ENCODE data around the gene SLC22A4. TPM values are rescaled to one million over a fixed set of nuclear protein-coding genes. Genes with fewer than 3 reads are reported as not detected.

SLC22A4 gene
- total RNA-seq, 1 experiment from 2014 or later = 0.72 TPM

GRCh38 chr5:132372127-132372526 lies 77.9 kb downstream of the SLC22A4 start:
- Mint-ChIP-seq H3K27me3 (ENCODE audit: low read depth) (peaks cover 15% of the 10 kb centered on the region), H3K36me3 (ENCODE audit: insufficient read depth in 1 of 3, low read depth in 3 of 3) (peaks cover 0 to 3% (median 0%) of the 10 kb centered on the region in 3 experiments; a peak in 3 of 7 replicates), H3K27ac (no peak overlapping the region), H3K9me3 (no peaks in the 10 kb centered on the region), H3K4me1 (peaks cover 16 to 18% of the 10 kb centered on the region in 2 experiments), H3K4me3 (no peak overlapping the region)
- DNase-seq = no peak
- peaks cover 3% of the 10 kb centered on the region for H3K23me2 ChIP-seq (ENCODE audit: insufficient read length, low read depth, low read length, poor library complexity, severe bottlenecking)
- no peaks in the 10 kb centered on the region; the same call in 1 of the 2 replicates for H3K27me3 ChIP-seq (ENCODE audit: insufficient read depth, low read length)
- H2BK20ac ChIP-seq (ENCODE audit: low read depth, low read length, poor library complexity, severe bottlenecking) = no peak overlapping the region
- no peak overlapping the region for H3K4ac ChIP-seq (ENCODE audit: low read depth, low read length)
- no peak overlapping the region for H3K18ac ChIP-seq (ENCODE audit: insufficient read length, low read depth, low read length)
- no peaks in the 10 kb centered on the region for H4K20me1 ChIP-seq (ENCODE audit: control insufficient read depth, insufficient read depth, insufficient read length)
- H3K4me2 ChIP-seq (ENCODE audit: insufficient read depth, insufficient read length, low read length) = no peak overlapping the region
- no peak overlapping the region for H2BK12ac ChIP-seq (ENCODE audit: insufficient read length, low read depth, low read length)
- H2BK5ac ChIP-seq (ENCODE audit: insufficient read length, low read length) = no peak overlapping the region
- no peak overlapping the region for H2BK120ac ChIP-seq (ENCODE audit: low read depth, low read length, poor library complexity, severe bottlenecking)
- H2AK5ac ChIP-seq (ENCODE audit: insufficient read length, low read length) = no peak overlapping the region
- WGBS (ENCODE audit: extremely low coverage, insufficient read length, low lambda C conversion rate) = no CpG with 5 or more reads among the region's 2 CpGs
- H3K9ac ChIP-seq (ENCODE audit: extremely low read depth, insufficient read length, low read length) = no peak overlapping the region
- no peak overlapping the region for H3K27ac ChIP-seq (ENCODE audit: insufficient read length, low read depth, low read length)
- H4K8ac ChIP-seq (replicated peaks; ENCODE audit: insufficient read length, low read depth, low read length) = no peak overlapping the region
- H4K5ac ChIP-seq (ENCODE audit: insufficient read length, low read depth, low read length) = no peak overlapping the region
- no peaks in the 10 kb centered on the region for H3K79me1 ChIP-seq (ENCODE audit: insufficient read depth, low read depth, low read length, poor library complexity, severe bottlenecking)
- no peaks in the 10 kb centered on the region for H3K9me3 ChIP-seq (ENCODE audit: control insufficient read depth, low read depth, low read length)
- H2BK15ac ChIP-seq (ENCODE audit: low read depth, low read length) = no peak overlapping the region
- no peak overlapping the region for H3T11ph ChIP-seq (ENCODE audit: low read length)
- no peak overlapping the region for H3K56ac ChIP-seq (ENCODE audit: insufficient read length, low read depth, low read length)
- H3K4me1 ChIP-seq (ENCODE audit: insufficient read depth, low read length) = no peaks in the 10 kb centered on the region
- H3K23ac ChIP-seq (ENCODE audit: insufficient read length, low read depth, low read length) = no peak overlapping the region
- no peak for TF ChIP-seq CTCF (conservative IDR thresholded peaks at IDR 0.05)
- no peak overlapping the region for H4K91ac ChIP-seq (ENCODE audit: insufficient read length, low read depth, low read length)
- no peak overlapping the region for H3K14ac ChIP-seq (ENCODE audit: insufficient read depth, low read length)
- H3K79me2 ChIP-seq (ENCODE audit: insufficient read depth, low read length) = no peaks in the 10 kb centered on the region
- H2AFZ ChIP-seq (ENCODE audit: low read length) = no peak overlapping the region

Data from H9 (cell line).